Bladder microvascular endothelial cell (primary cell): Measurements from ENCODE around the gene SNX18. TPM values are rescaled to one million over a fixed set of nuclear protein-coding genes. Genes with fewer than 3 reads are reported as not detected.

ENCODE experiments used
- total RNA-seq: library from RNA; depleted of rRNA; stranded (reverse); fragments of >200 nt; gene quantifications from 2 replicates; pipeline ENCODE4 v1.2.3, GENCODE V29; 2014

The SNX18 gene, protein sequence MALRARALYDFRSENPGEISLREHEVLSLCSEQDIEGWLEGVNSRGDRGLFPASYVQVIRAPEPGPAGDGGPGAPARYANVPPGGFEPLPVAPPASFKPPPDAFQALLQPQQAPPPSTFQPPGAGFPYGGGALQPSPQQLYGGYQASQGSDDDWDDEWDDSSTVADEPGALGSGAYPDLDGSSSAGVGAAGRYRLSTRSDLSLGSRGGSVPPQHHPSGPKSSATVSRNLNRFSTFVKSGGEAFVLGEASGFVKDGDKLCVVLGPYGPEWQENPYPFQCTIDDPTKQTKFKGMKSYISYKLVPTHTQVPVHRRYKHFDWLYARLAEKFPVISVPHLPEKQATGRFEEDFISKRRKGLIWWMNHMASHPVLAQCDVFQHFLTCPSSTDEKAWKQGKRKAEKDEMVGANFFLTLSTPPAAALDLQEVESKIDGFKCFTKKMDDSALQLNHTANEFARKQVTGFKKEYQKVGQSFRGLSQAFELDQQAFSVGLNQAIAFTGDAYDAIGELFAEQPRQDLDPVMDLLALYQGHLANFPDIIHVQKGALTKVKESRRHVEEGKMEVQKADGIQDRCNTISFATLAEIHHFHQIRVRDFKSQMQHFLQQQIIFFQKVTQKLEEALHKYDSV
- total RNA-seq: 12.6 and 17.3 TPM in 2 replicates

DNA sequence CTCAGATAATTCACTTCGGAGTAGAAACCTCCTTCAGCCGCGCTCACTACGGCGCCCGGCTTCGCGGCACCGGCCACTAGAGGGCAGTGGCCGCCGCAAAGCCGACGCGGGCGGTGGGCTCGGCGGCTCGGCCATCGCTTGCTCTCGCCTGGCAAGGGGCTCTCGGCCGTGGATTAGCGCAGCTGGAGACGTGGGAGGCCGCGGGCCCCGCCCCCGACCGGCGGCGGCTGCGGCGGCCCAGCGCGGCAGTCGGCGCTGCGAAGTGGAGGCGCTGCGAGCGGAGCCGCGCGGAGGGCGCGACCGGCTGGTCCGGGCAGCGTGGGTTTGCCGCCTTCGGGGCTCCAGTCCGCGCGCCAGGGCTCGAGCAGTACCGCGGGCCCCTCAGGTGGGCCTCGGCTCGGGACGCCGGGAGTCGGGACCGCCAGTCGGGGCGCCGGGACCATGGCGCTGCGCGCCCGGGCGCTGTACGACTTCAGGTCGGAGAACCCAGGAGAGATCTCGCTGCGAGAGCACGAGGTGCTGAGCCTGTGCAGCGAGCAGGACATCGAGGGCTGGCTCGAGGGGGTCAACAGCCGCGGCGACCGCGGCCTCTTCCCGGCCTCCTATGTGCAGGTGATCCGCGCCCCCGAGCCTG, at the start of gene SNX18:
TSS of gene SNX18 (plus strand) at position 248 of the 634 bp plus-strand sequence. CDS start at position 442, 194 bp downstream.

Other genes with a start within 250 kb of the SNX18 start
- 29.0 and 53.9 TPM in 2 replicates for gene ARL15, start 207.2 kb upstream of the SNX18 start, total RNA-seq
- not detected in 2 replicates for gene HSPB3, start 62.1 kb upstream of the SNX18 start, total RNA-seq